ENCODE results near the gene LPP.

LPP gene

DNA sequence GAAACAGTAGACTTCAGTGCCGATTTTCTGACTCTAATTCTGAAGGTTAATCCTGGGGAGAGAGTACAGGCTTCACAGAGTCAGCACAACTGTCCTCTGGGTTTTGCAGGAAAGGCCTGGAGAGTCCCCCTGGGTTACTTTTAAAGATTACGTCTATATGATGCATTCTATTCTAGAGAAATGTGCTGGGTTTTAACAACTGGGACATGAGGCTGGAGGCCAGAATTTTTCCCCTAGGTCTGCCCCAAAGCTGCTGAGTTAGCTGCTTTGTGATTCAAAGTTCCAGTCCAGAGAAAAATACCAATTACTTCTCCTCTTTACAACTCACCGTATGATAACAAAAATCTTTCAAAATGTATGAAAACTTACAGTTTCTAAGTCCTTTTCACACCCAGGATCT, 777.1 kb downstream of the LPP start:
- Histone ChIP-seq H3K9ac (ENCODE audit: low read length) (no peak overlapping the region), H3K36me3 (ENCODE audit: low read length) (no peaks in the 10 kb centered on the region)

DNA sequence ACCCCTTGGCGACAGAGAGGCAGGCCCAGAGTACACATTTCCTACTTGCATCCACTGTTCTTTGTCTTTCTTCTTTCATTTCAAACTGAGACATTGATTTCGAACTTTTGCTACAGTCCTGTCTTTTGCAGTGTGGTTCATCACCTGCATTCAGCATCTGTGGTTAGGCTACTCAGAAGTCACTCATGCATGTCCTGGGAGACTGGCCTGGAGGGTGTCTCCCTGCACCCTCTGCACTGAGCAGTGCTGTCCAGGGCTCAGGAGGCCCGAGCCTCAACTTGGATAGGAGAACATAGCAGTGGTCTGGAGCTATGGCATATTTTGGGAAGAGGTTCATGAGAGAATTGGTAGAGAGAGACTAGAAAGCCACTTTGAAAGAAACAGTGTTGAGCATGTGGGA, 777.6 kb downstream of the LPP start:
- H3K4me3 ChIP-seq (ENCODE audit: insufficient read depth, low read length, poor library complexity, severe bottlenecking), result no peak overlapping the region
- no peak overlapping the region for H3K4me2 ChIP-seq (ENCODE audit: low read depth, low read length, poor library complexity, severe bottlenecking)
- no peaks in the 10 kb centered on the region for H3K27me3 ChIP-seq (ENCODE audit: low read length)
- H3K9me3 ChIP-seq (ENCODE audit: insufficient read depth, low read length), result no peaks in the 10 kb centered on the region
- H3K27ac ChIP-seq (ENCODE audit: low read depth, low read length), result no peak overlapping the region
- TF ChIP-seq, protein P1, sequence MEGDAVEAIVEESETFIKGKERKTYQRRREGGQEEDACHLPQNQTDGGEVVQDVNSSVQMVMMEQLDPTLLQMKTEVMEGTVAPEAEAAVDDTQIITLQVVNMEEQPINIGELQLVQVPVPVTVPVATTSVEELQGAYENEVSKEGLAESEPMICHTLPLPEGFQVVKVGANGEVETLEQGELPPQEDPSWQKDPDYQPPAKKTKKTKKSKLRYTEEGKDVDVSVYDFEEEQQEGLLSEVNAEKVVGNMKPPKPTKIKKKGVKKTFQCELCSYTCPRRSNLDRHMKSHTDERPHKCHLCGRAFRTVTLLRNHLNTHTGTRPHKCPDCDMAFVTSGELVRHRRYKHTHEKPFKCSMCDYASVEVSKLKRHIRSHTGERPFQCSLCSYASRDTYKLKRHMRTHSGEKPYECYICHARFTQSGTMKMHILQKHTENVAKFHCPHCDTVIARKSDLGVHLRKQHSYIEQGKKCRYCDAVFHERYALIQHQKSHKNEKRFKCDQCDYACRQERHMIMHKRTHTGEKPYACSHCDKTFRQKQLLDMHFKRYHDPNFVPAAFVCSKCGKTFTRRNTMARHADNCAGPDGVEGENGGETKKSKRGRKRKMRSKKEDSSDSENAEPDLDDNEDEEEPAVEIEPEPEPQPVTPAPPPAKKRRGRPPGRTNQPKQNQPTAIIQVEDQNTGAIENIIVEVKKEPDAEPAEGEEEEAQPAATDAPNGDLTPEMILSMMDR (IDR thresholded peaks at IDR 0.05; ENCODE audit: insufficient read depth, low read length, poor library complexity, severe bottlenecking), result no peak
- no peak for TF ChIP-seq EZH2phosphoT487 (conservative IDR thresholded peaks at IDR 0.05; ENCODE audit: low read length)
- no peak overlapping the region for H2AFZ ChIP-seq (ENCODE audit: low read depth, low read length, severe bottlenecking)
- H4K20me1 ChIP-seq (ENCODE audit: low read depth, low read length), result no peaks in the 10 kb centered on the region
- no peak overlapping the region for H3K9ac ChIP-seq (ENCODE audit: low read length)
- H3K9me2 ChIP-seq (replicated peaks; ENCODE audit: insufficient read depth, low read length), result no peaks in the 10 kb centered on the region
- no peaks in the 10 kb centered on the region for H3F3A ChIP-seq (ENCODE audit: insufficient read depth)
- H3K36me3 ChIP-seq (ENCODE audit: low read length), result no peaks in the 10 kb centered on the region
- no peaks in the 10 kb centered on the region for H3K79me2 ChIP-seq (ENCODE audit: insufficient read depth, low read length)

More for the DNA sequence above, 777.1 kb downstream of the LPP start:
- no peak for TF ChIP-seq EZH2phosphoT487 (conservative IDR thresholded peaks at IDR 0.05; ENCODE audit: low read length)
- TF ChIP-seq, protein P1 (IDR thresholded peaks at IDR 0.05; ENCODE audit: insufficient read depth, low read length, poor library complexity, severe bottlenecking), result no peak
- H3K27me3 ChIP-seq (ENCODE audit: low read length), result no peaks in the 10 kb centered on the region
- H4K20me1 ChIP-seq (ENCODE audit: low read depth, low read length), result no peaks in the 10 kb centered on the region
- no peaks in the 10 kb centered on the region for H3K9me3 ChIP-seq (ENCODE audit: insufficient read depth, low read length)
- no peak overlapping the region for H3K4me3 ChIP-seq (ENCODE audit: insufficient read depth, low read length, poor library complexity, severe bottlenecking)
- no peak overlapping the region for H2AFZ ChIP-seq (ENCODE audit: low read depth, low read length, severe bottlenecking)
- H3K9me2 ChIP-seq (replicated peaks; ENCODE audit: insufficient read depth, low read length), result no peaks in the 10 kb centered on the region
- no peaks in the 10 kb centered on the region for H3F3A ChIP-seq (ENCODE audit: insufficient read depth)
- H3K4me2 ChIP-seq (ENCODE audit: low read depth, low read length, poor library complexity, severe bottlenecking), result no peak overlapping the region
- no peak overlapping the region for H3K27ac ChIP-seq (ENCODE audit: low read depth, low read length)
- no peaks in the 10 kb centered on the region for H3K79me2 ChIP-seq (ENCODE audit: insufficient read depth, low read length)

DNA sequence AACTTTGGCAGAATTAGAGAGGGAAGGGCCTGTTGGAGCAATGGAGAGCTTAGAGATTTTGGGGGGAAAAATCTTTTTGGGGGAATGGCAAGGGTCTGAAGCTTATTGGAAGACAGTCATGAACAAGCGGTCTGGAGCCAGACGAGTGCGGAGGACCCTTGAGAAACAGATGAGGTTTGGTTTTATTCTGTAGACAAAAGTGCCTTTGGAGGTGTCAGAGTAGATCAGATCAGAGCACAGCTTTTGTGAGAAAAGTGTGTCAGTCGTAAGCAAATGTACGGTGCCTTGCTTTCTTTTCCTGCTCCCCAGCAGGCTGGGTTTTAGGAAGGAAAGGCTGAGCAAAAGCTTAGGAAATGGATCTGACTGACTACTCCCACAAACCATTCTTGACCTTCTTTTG, 781.0 kb downstream of the LPP start:
- no peaks in the 10 kb centered on the region for H3K9me3 ChIP-seq (ENCODE audit: insufficient read depth, low read length)
- no peak overlapping the region for H3K27ac ChIP-seq (ENCODE audit: low read depth, low read length)
- no peaks in the 10 kb centered on the region for H3K36me3 ChIP-seq (ENCODE audit: low read length)
- H3K9me2 ChIP-seq (replicated peaks; ENCODE audit: insufficient read depth, low read length), result no peaks in the 10 kb centered on the region
- H3K27me3 ChIP-seq (ENCODE audit: low read length), result no peaks in the 10 kb centered on the region
- H3K79me2 ChIP-seq (ENCODE audit: insufficient read depth, low read length), result no peaks in the 10 kb centered on the region
- TF ChIP-seq, protein P1 (IDR thresholded peaks at IDR 0.05; ENCODE audit: insufficient read depth, low read length, poor library complexity, severe bottlenecking), result no peak
- TF ChIP-seq EZH2phosphoT487 (conservative IDR thresholded peaks at IDR 0.05; ENCODE audit: low read length), result no peak
- H3K9ac ChIP-seq (ENCODE audit: low read length), result no peak overlapping the region
- H3F3A ChIP-seq (ENCODE audit: insufficient read depth), result no peaks in the 10 kb centered on the region
- no peaks in the 10 kb centered on the region for H4K20me1 ChIP-seq (ENCODE audit: low read depth, low read length)
- no peak overlapping the region for H3K4me3 ChIP-seq (ENCODE audit: insufficient read depth, low read length, poor library complexity, severe bottlenecking)
- H2AFZ ChIP-seq (ENCODE audit: low read depth, low read length, severe bottlenecking), result no peak overlapping the region
- no peak overlapping the region for H3K4me2 ChIP-seq (ENCODE audit: low read depth, low read length, poor library complexity, severe bottlenecking)

All from SU-DHL-6 (cell line).